Skeletal muscle satellite cell (primary cell): ENCODE results near the gene CCRL2.
"Not testable (repeated sequence)": the region's sequence is repeated elsewhere in the genome, so short reads cannot be mapped to it uniquely, and the experiment has no call there.

Experiments used
- H3K27me3 ChIP-seq: 2 replicates; pipeline ENCODE4 v1.7.0; 2013; ENCODE audit warnings: low read length; ENCODE audit not compliant: control insufficient read depth, insufficient read depth
- H3K36me3 ChIP-seq: 2 replicates; pipeline ENCODE4 v1.7.0; 2013; ENCODE audit warnings: mild to moderate bottlenecking, control low read depth, low read length; ENCODE audit not compliant: insufficient read depth
- H3K4me1 ChIP-seq: 2 replicates; pipeline ENCODE4 v1.7.0; 2013; ENCODE audit warnings: low read length; ENCODE audit not compliant: control insufficient read depth, insufficient read depth
- H3K4me2 ChIP-seq: 2 replicates; pipeline ENCODE4 v1.7.0; 2013; ENCODE audit warnings: mild to moderate bottlenecking, low read length
- H3K4me3 ChIP-seq: 2 replicates; pipeline ENCODE4 v1.7.0; 2013; ENCODE audit warnings: low read length
- H3K9ac ChIP-seq: 2 replicates; pipeline ENCODE4 v1.7.0; 2013; ENCODE audit warnings: mild to moderate bottlenecking, low read depth, low read length, moderate library complexity
- H3K9me3 ChIP-seq: replicated peaks from 2 replicates; pipeline ENCODE4 v1.7.0; 2013; ENCODE audit warnings: mild to moderate bottlenecking, control low read depth, low read length

The CCRL2 gene

GRCh38 chr3:46383211-46383950 is 23.7 kb upstream of the CCRL2 start:
- Histone ChIP-seq H3K4me3 (no peak overlapping the region), H3K9me3 (no peaks in the 10 kb centered on the region), H3K4me2 (no peak overlapping the region), H3K4me1 (peaks cover 6% of the 10 kb centered on the region), H3K27me3 (peaks cover 27% of the 10 kb centered on the region), H3K36me3 (no peaks in the 10 kb centered on the region), H3K9ac (no peak overlapping the region)

- Histone ChIP-seq H3K4me1 (peaks cover 6% of the 10 kb centered on the region), H3K9ac (no peak overlapping the region), H3K4me3 (no peak overlapping the region), H3K9me3 (no peaks in the 10 kb centered on the region), H3K27me3 (peaks cover 27% of the 10 kb centered on the region), H3K36me3 (no peaks in the 10 kb centered on the region), H3K4me2 (no peak overlapping the region)
Measured at GRCh38 chr3:46383951-46384330, 23.1 kb upstream of the CCRL2 start.

- Histone ChIP-seq H3K36me3 (no peaks in the 10 kb centered on the region), H3K9ac (no peak overlapping the region), H3K4me2 (peak overlapping the region; percentile 17), H3K9me3 (no peaks in the 10 kb centered on the region), H3K4me3 (no peak overlapping the region), H3K4me1 (peaks cover 6% of the 10 kb centered on the region), H3K27me3 (peaks cover 27% of the 10 kb centered on the region)
Measured at GRCh38 chr3:46386205-46386604, 20.9 kb upstream of the CCRL2 start.

GRCh38 chr3:46388847-46389246 is 18.2 kb upstream of the CCRL2 start:
- H3K4me2 ChIP-seq, H3K4me3 ChIP-seq, H3K4me1 ChIP-seq, H3K9ac ChIP-seq, H3K9me3 ChIP-seq, H3K36me3 ChIP-seq: not testable (repeated sequence)
- peaks cover 17% of the 10 kb centered on the region for H3K27me3 ChIP-seq

GRCh38 chr3:46389306-46389705 is 17.8 kb upstream of the CCRL2 start:
- no peaks in the 10 kb centered on the region for H3K9me3 ChIP-seq
- no peak overlapping the region for H3K4me2 ChIP-seq
- H3K4me1 ChIP-seq: peaks cover 6% of the 10 kb centered on the region
- H3K4me3 ChIP-seq: no peak overlapping the region
- H3K27me3 ChIP-seq: peaks cover 18% of the 10 kb centered on the region
- no peaks in the 10 kb centered on the region for H3K36me3 ChIP-seq
- H3K9ac ChIP-seq: no peak overlapping the region

- H3K27me3 ChIP-seq: peaks cover 17% of the 10 kb centered on the region
- H3K4me3 ChIP-seq, H3K9ac ChIP-seq, H3K36me3 ChIP-seq, H3K9me3 ChIP-seq, H3K4me1 ChIP-seq, H3K4me2 ChIP-seq: not testable (repeated sequence)
Measured at GRCh38 chr3:46391526-46391925, 15.5 kb upstream of the CCRL2 start.

GRCh38 chr3:46393011-46393410 is 14.0 kb upstream of the CCRL2 start:
- no peak overlapping the region for H3K4me3 ChIP-seq
- H3K27me3 ChIP-seq: peaks cover 17% of the 10 kb centered on the region
- H3K4me1 ChIP-seq: no peaks in the 10 kb centered on the region
- no peak overlapping the region for H3K9ac ChIP-seq
- H3K36me3 ChIP-seq: no peaks in the 10 kb centered on the region
- no peak overlapping the region for H3K4me2 ChIP-seq
- no peaks in the 10 kb centered on the region for H3K9me3 ChIP-seq

GRCh38 chr3:46393554-46394434 is 13.3 kb upstream of the CCRL2 start:
- no peak overlapping the region for H3K4me2 ChIP-seq
- peaks cover 17% of the 10 kb centered on the region for H3K27me3 ChIP-seq
- H3K9ac ChIP-seq: no peak overlapping the region
- no peaks in the 10 kb centered on the region for H3K9me3 ChIP-seq
- H3K4me1 ChIP-seq: no peaks in the 10 kb centered on the region
- no peak overlapping the region for H3K4me3 ChIP-seq
- H3K36me3 ChIP-seq: no peaks in the 10 kb centered on the region

GRCh38 chr3:46395210-46395661 is 11.8 kb upstream of the CCRL2 start:
- Histone ChIP-seq H3K4me1 (peaks cover 5% of the 10 kb centered on the region), H3K4me2 (no peak overlapping the region), H3K9ac (no peak overlapping the region), H3K36me3 (no peaks in the 10 kb centered on the region), H3K27me3 (peaks cover 17% of the 10 kb centered on the region), H3K9me3 (no peaks in the 10 kb centered on the region), H3K4me3 (no peak overlapping the region)

GRCh38 chr3:46395766-46396530 is 11.1 kb upstream of the CCRL2 start:
- Histone ChIP-seq H3K4me1 (peaks cover 8% of the 10 kb centered on the region), H3K36me3 (no peaks in the 10 kb centered on the region)

GRCh38 chr3:46397111-46397510 is 9.9 kb upstream of the CCRL2 start:
- Histone ChIP-seq H3K4me2 (no peak overlapping the region), H3K4me3 (no peak overlapping the region), H3K27me3 (peaks cover 13% of the 10 kb centered on the region), H3K9ac (no peak overlapping the region), H3K4me1 (peaks cover 8% of the 10 kb centered on the region), H3K9me3 (no peaks in the 10 kb centered on the region), H3K36me3 (no peaks in the 10 kb centered on the region)

More at GRCh38 chr3:46395766-46396530, 11.1 kb upstream of the CCRL2 start:
- Histone ChIP-seq H3K4me2 (no peak overlapping the region), H3K4me3 (no peak overlapping the region), H3K9ac (no peak overlapping the region), H3K27me3 (peaks cover 17% of the 10 kb centered on the region), H3K9me3 (no peaks in the 10 kb centered on the region)
